ENCODE data around the gene EEF2.

Gene EEF2

DNA sequence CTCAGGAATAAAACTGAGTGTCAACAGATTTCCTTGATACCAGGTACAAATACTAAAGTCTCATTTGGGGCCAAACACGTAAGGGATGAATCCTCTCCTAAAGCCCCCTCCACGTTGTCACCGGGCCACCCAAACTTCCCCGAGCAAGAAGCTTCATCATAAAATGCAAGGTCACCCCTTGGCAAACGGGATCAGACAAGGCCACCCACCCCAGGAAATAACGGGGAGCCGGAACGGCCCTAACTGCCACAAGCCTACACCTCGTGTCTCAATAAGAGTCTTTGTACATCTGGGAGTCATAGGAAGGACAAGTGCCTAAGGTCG, 717 bp downstream of the EEF2 start:
- CTCF ChIA-PET, result interaction anchor here (1.2 to 1.7 kb wide), 3 partner anchors 202 to 223 kb away, joined by 3 to 4 read pairs (median 4); partner anchors contain the start of gene MRPL54
- DNase-seq (ENCODE audit: extremely low spot score), result no peak
- TF ChIP-seq, protein P1, sequence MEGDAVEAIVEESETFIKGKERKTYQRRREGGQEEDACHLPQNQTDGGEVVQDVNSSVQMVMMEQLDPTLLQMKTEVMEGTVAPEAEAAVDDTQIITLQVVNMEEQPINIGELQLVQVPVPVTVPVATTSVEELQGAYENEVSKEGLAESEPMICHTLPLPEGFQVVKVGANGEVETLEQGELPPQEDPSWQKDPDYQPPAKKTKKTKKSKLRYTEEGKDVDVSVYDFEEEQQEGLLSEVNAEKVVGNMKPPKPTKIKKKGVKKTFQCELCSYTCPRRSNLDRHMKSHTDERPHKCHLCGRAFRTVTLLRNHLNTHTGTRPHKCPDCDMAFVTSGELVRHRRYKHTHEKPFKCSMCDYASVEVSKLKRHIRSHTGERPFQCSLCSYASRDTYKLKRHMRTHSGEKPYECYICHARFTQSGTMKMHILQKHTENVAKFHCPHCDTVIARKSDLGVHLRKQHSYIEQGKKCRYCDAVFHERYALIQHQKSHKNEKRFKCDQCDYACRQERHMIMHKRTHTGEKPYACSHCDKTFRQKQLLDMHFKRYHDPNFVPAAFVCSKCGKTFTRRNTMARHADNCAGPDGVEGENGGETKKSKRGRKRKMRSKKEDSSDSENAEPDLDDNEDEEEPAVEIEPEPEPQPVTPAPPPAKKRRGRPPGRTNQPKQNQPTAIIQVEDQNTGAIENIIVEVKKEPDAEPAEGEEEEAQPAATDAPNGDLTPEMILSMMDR (IDR thresholded peaks at IDR 0.05; ENCODE audit: control extremely low read depth, extremely low read depth, low read depth, missing control alignments), result no peak
- POLR2A ChIA-PET, result interaction anchor here (1.5 to 2.3 kb wide), 4 partner anchors 9 to 216 kb away, joined by 4 to 19 read pairs (median 13); partner anchors contain the start of gene DAPK3

- DNase-seq (ENCODE audit: extremely low spot score), result no peak
- ChIA-PET POLR2A (interaction anchor here (0.8 to 2.3 kb wide), 4 partner anchors 9 to 217 kb away, joined by 3 to 13 read pairs (median 8); partner anchors contain the start of gene DAPK3), CTCF (interaction anchor here (1.0 kb wide), 1 partner anchor 13 kb away, joined by 3 read pairs; the partner anchor contains the start of gene DAPK3)
- TF ChIP-seq, protein P1 (IDR thresholded peaks at IDR 0.05; ENCODE audit: control extremely low read depth, extremely low read depth, low read depth, missing control alignments), result no peak
Measured at GRCh38 chr19:3983936-3984583, 1.2 kb downstream of the EEF2 start.

- ChIA-PET POLR2A (interaction anchor here (0.5 to 2.0 kb wide), 4 partner anchors 8 to 375 kb away, joined by 3 to 13 read pairs (median 4); partner anchors contain the start of genes DAPK3 and PIAS4), CTCF (interaction anchor here (1.0 kb wide), 1 partner anchor 13 kb away, joined by 3 read pairs; the partner anchor contains the start of gene DAPK3)
- DNase-seq (ENCODE audit: extremely low spot score), result no peak
- TF ChIP-seq, protein P1 (IDR thresholded peaks at IDR 0.05; ENCODE audit: control extremely low read depth, extremely low read depth, low read depth, missing control alignments), result no peak
Measured at GRCh38 chr19:3983542-3983914, 1.7 kb downstream of the EEF2 start.

DNA sequence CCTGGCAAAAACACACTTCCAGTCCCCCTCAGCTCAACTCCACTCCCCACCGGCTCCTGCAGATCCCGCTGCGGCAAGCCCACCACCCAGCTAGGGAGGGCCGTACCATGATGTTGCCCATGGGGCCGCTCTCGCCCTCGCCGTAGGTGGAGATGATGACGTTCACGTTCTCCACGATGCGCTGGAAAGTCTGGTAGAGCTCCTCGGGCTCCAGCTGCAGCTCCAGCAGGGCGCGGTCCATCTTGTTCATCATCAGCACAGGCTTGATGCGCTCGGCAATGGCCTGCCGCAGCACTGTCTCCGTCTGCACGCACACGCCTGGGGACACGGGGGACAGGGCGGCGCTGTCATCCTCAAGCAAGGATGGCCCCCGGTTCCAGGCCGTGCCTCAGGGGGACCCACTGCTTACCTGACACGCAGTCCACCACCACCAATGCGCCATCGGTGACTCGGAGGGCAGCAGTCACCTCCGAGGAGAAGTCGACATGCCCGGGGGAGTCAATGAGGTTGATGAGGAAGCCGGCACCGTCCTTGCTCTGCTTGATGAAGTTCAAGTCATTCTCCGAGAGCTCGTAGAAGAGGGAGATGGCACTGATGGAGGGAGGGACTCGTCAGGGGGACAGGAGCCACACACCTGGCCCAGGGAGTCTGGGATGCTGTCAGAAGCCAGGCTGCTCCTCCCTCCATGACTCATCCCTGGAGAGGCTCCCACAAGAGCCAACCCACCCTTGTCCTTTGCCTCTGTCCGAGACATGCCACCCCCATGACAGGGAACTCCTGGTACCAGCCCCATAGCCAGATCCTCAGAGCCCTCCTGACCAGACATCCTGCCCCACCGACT, 2.3 kb downstream of the EEF2 start:
- DNase-seq (ENCODE audit: extremely low spot score), result no peak
- POLR2A ChIA-PET, result interaction anchor here (0.5 to 2.0 kb wide), 7 partner anchors 8 to 376 kb away, joined by 3 to 13 read pairs (median 4); partner anchors contain the start of genes DAPK3, MPND and PIAS4
- TF ChIP-seq, protein P1 (IDR thresholded peaks at IDR 0.05; ENCODE audit: control extremely low read depth, extremely low read depth, low read depth, missing control alignments), result no peak
- CTCF ChIA-PET, result interaction anchor here (1.0 kb wide), 1 partner anchor 12 kb away, joined by 3 read pairs; the partner anchor contains the start of gene DAPK3

DNA sequence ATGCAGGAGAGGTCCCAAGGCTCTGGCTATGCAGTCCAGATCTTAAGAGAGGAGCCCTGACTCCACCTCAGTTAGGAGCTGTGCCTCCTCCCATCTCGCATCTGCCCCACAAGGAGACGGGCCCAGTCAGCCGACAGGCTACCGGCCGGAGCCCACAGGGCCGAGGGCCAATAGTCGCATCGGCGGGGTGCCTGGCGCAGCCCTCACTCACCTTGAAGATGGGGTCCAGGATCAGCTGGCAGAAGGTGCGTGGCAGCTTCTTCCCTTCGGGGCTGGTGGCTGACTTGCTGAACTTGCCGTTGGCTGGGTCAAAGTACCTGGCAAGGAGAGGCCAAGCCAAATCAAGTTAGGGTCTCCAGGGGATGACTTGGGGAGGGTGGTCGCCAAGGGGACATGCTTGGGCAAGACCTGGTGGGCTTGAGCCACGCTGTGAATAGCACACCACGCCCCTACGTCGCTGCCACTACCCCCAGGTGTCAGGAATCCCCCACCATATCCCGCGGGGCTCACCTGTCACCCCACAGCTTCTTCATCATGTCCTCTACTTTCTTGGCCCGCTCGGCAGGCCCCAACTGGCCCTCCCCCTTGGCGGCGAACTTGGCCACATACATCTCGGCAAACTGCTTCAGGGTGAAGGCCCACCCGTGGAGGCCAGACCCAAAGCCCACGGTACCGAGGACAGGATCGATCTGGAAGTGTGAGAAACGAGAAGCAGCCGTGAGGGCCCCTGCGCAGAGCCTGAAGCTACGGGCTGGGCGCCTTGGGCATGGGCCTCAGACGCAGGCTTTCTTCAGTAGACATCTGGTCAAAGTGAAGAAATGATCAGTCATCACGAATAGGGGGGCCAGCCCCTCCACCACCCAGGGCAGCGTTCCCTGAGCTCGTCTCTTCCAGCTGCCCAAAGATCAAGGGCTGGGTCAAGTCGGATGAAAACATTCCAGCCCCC, 3.3 kb downstream of the EEF2 start:
- POLR2A ChIA-PET, result interaction anchor here (0.5 to 3.4 kb wide), 6 partner anchors 10 to 361 kb away, joined by 4 to 29 read pairs (median 8); partner anchors contain the start of genes DAPK3 and MPND
- DNase-seq (ENCODE audit: extremely low spot score), result no peak
- TF ChIP-seq, protein P1 (IDR thresholded peaks at IDR 0.05; ENCODE audit: control extremely low read depth, extremely low read depth, low read depth, missing control alignments), result no peak
- CTCF ChIA-PET, result no interaction called here
